IMR-90 (cell line): ENCODE results near the gene PRR12.

Experiments
- BHLHE40 ChIP-seq: fragments of 150-350 bp; IDR thresholded peaks from 2 replicates; pipeline ENCODE4 v1.6.1; 2016; ENCODE audit warnings: mild to moderate bottlenecking, low read depth, low read length
- FOS ChIP-seq: fragments of 150-350 bp; IDR thresholded peaks from 2 replicates; pipeline ENCODE4 v1.6.1; 2016; ENCODE audit warnings: low read depth, low read length
- MAZ ChIP-seq: IDR thresholded peaks from 2 replicates; pipeline ENCODE4 v1.6.1; 2012; ENCODE audit warnings: low read depth, mild to moderate bottlenecking, low read length, improper control_type of control experiment, moderate library complexity, borderline replicate concordance
- MXI1 ChIP-seq: IDR thresholded peaks from 2 replicates; pipeline ENCODE4 v1.6.1; 2012; ENCODE audit warnings: low read depth, mild to moderate bottlenecking, low read length, moderate library complexity, borderline replicate concordance
- POLR2A ChIP-seq: IDR thresholded peaks from 2 replicates; pipeline ENCODE4 v1.6.1; 2012; ENCODE audit warnings: mild to moderate bottlenecking, low read depth, low read length
- RFX5 ChIP-seq: IDR thresholded peaks from 2 replicates; pipeline ENCODE4 v1.8.0; 2012; ENCODE audit warnings: low read depth, mild to moderate bottlenecking, low read length, moderate library complexity
- SMC3 ChIP-seq: fragments of 150-350 bp; IDR thresholded peaks from 2 replicates; pipeline ENCODE4 v1.6.1; 2016; ENCODE audit warnings: low read depth, mild to moderate bottlenecking, antibody characterized with exemption, low read length, moderate library complexity
- TF ChIP-seq, protein P1 (sequence below): conservative IDR thresholded peaks from 2 replicates; pipeline ENCODE4 v1.5.1; 2012; ENCODE audit warnings: mild to moderate bottlenecking, low read depth, low read length, improper control_type of control experiment
- TF ChIP-seq, protein P2 (sequence below): fragments of 150-350 bp; IDR thresholded peaks from 2 replicates; pipeline ENCODE4 v1.6.1; 2017; ENCODE audit warnings: mild to moderate bottlenecking, antibody characterized with exemption, low read length, low read depth
- TF ChIP-seq, protein P3 (sequence below): fragments of 150-350 bp; IDR thresholded peaks from 2 replicates; pipeline ENCODE4 v1.6.1; 2016; ENCODE audit warnings: low read depth, mild to moderate bottlenecking, low read length, moderate library complexity, borderline replicate concordance

DNA sequence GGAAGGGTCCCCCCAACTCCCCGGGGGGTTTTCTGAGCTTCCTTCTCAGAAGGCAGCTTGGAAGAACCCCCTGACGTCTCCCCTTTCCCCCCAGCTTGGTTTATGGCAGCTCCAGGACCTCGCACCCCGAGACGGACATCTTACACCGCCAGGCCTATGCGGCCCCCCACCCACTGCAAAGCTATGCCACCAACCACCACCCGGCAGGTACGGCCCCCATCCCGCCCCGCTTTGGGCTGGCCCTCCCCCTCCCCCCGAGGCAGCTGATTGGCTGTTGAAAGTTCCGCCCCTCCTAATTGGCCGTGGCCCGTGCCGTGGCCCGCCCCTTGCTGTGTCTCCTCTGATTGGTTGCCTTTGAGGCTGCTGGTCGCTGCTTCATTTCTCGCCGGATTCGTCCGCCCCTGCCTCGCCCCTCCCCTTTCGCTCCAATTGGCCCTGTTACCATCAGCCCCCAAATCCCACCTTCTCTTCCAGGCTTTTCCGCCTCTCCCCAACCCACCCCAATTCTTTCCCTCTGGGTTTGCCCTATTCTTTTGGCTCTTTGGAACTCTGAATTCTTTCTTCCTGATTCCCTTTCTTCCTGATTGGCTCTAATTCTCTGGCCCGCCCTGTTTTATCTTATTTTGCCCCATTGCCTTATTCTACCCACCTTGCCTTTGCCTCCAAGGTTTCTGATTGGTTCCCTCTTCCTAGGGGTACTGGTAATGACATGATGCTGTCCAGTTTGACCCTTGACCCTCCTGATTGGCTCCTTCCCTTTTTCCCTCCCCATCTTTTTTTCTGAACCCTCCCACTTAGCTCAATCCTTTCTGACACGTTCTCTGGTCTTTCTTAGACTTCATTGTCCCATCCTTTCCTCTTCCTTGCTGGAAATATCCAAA is 2.5 kb downstream of the PRR12 start:
- TF ChIP-seq, protein P1, sequence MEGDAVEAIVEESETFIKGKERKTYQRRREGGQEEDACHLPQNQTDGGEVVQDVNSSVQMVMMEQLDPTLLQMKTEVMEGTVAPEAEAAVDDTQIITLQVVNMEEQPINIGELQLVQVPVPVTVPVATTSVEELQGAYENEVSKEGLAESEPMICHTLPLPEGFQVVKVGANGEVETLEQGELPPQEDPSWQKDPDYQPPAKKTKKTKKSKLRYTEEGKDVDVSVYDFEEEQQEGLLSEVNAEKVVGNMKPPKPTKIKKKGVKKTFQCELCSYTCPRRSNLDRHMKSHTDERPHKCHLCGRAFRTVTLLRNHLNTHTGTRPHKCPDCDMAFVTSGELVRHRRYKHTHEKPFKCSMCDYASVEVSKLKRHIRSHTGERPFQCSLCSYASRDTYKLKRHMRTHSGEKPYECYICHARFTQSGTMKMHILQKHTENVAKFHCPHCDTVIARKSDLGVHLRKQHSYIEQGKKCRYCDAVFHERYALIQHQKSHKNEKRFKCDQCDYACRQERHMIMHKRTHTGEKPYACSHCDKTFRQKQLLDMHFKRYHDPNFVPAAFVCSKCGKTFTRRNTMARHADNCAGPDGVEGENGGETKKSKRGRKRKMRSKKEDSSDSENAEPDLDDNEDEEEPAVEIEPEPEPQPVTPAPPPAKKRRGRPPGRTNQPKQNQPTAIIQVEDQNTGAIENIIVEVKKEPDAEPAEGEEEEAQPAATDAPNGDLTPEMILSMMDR: no peak
- TF ChIP-seq MAZ: no peak
- TF ChIP-seq, protein P2, sequence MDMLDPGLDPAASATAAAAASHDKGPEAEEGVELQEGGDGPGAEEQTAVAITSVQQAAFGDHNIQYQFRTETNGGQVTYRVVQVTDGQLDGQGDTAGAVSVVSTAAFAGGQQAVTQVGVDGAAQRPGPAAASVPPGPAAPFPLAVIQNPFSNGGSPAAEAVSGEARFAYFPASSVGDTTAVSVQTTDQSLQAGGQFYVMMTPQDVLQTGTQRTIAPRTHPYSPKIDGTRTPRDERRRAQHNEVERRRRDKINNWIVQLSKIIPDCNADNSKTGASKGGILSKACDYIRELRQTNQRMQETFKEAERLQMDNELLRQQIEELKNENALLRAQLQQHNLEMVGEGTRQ: peak; percentile 73
- no peak for TF ChIP-seq MXI1
- TF ChIP-seq POLR2A: no peak
- peak; percentile 57; the same call in 1 of the 2 replicates for TF ChIP-seq BHLHE40
- no peak for TF ChIP-seq RFX5
- TF ChIP-seq, protein P3, sequence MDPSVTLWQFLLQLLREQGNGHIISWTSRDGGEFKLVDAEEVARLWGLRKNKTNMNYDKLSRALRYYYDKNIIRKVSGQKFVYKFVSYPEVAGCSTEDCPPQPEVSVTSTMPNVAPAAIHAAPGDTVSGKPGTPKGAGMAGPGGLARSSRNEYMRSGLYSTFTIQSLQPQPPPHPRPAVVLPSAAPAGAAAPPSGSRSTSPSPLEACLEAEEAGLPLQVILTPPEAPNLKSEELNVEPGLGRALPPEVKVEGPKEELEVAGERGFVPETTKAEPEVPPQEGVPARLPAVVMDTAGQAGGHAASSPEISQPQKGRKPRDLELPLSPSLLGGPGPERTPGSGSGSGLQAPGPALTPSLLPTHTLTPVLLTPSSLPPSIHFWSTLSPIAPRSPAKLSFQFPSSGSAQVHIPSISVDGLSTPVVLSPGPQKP: no peak
- no peak for TF ChIP-seq SMC3
- 0 out of 2 replicates have a peak, but pooled peaks have one; percentile 35 for TF ChIP-seq FOS
